Measurements from ENCODE around the gene PTPRH.
"Not testable (repeated sequence)": the region's sequence is repeated elsewhere in the genome, so short reads cannot be mapped to it uniquely, and the experiment has no call there.

The PTPRH gene

GRCh38 chr19:55228015-55228391 is 18.7 kb upstream of the PTPRH start:
- no peak for DNase-seq (ENCODE audit: low spot score)
- TF ChIP-seq CTCF (IDR thresholded peaks at IDR 0.05; ENCODE audit: extremely low read depth, insufficient read depth, missing control alignments): no peak

GRCh38 chr19:55227241-55228014 is 18.1 kb upstream of the PTPRH start:
- no peak for DNase-seq (ENCODE audit: low spot score)
- in situ Hi-C loops (cut with MboI; ENCODE audit: low pct_unique_long_range_greater_than_20kb, low sequenced_read_pairs, unreplicated experiment): no loop called here
- TF ChIP-seq CTCF (IDR thresholded peaks at IDR 0.05; ENCODE audit: extremely low read depth, insufficient read depth, missing control alignments): no peak

More at GRCh38 chr19:55228015-55228391, 18.7 kb upstream of the PTPRH start:
- in situ Hi-C loops (cut with MboI; ENCODE audit: low pct_unique_long_range_greater_than_20kb, low sequenced_read_pairs, unreplicated experiment): no loop called here

- TF ChIP-seq CTCF (IDR thresholded peaks at IDR 0.05; ENCODE audit: extremely low read depth, insufficient read depth, missing control alignments): no peak
- DNase-seq (ENCODE audit: low spot score): no peak
- in situ Hi-C loops (cut with MboI; ENCODE audit: low pct_unique_long_range_greater_than_20kb, low sequenced_read_pairs, unreplicated experiment): no loop called here
These were observed 17.5 kb upstream of the PTPRH start for GRCh38 chr19:55226788-55227187.

GRCh38 chr19:55226273-55226672 is 17.0 kb upstream of the PTPRH start:
- TF ChIP-seq CTCF (IDR thresholded peaks at IDR 0.05; ENCODE audit: extremely low read depth, insufficient read depth, missing control alignments): no peak
- DNase-seq (ENCODE audit: low spot score): no peak
- in situ Hi-C loops (cut with MboI; ENCODE audit: low pct_unique_long_range_greater_than_20kb, low sequenced_read_pairs, unreplicated experiment): no loop called here

- in situ Hi-C loops (cut with MboI; ENCODE audit: low pct_unique_long_range_greater_than_20kb, low sequenced_read_pairs, unreplicated experiment): no loop called here
- TF ChIP-seq CTCF (IDR thresholded peaks at IDR 0.05; ENCODE audit: extremely low read depth, insufficient read depth, missing control alignments): no peak
These were observed 16.2 kb upstream of the PTPRH start for GRCh38 chr19:55225415-55225958.

GRCh38 chr19:55224679-55225414 is 15.5 kb upstream of the PTPRH start:
- DNase-seq (ENCODE audit: low spot score); in situ Hi-C loops (cut with MboI; ENCODE audit: low pct_unique_long_range_greater_than_20kb, low sequenced_read_pairs, unreplicated experiment): not testable (repeated sequence)

More at GRCh38 chr19:55225415-55225958, 16.2 kb upstream of the PTPRH start:
- DNase-seq (ENCODE audit: low spot score): no peak

Data from GM13977 (cell line).